Measurements from ENCODE around the gene PLCB1. TPM values are rescaled to one million over a fixed set of nuclear protein-coding genes. Genes with fewer than 3 reads are reported as not detected.

PLCB1 gene
- total RNA-seq, 1 donor, result 13.4 TPM

DNA sequence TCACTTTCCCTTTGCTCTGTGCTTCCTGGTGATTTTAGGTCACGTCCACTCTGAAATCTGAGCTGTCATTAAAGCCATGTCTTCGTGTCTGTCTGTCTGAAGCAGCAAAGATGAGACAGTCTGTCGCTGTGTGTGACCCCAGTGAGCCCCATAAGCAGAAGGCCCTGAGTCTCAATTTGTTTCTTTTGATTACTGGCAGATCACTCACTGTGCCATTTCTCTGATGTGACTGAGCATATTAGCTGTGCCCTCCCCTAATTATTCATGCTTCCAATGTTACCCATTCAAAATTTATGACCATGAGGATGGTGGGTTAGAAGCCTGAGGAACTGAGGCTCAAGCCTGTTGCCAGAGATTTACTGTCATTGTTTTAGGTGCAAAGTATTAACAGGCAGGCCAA is 117.6 kb downstream of the PLCB1 start:
- Histone ChIP-seq H4K20me1 (ENCODE audit: insufficient read depth, low read length) (no peaks in the 10 kb centered on the region), H3K36me3 (ENCODE audit: insufficient read depth, low read length) (no peaks in the 10 kb centered on the region), H3K79me2 (ENCODE audit: insufficient read depth, low read length) (peaks cover 3% of the 10 kb centered on the region), H3K4me3 (ENCODE audit: insufficient read depth, low read length) (no peak overlapping the region), H3K4me1 (ENCODE audit: insufficient read depth, low read length) (no peaks in the 10 kb centered on the region), H3K9me3 (ENCODE audit: low read depth, low read length) (no peaks in the 10 kb centered on the region), H3K27me3 (ENCODE audit: insufficient read depth, low read length) (no peaks in the 10 kb centered on the region), H2AFZ (ENCODE audit: low read length) (no peak overlapping the region), H3K27ac (ENCODE audit: low read depth, low read length) (no peak overlapping the region), H3K4me2 (ENCODE audit: insufficient read depth, low read length) (no peak overlapping the region)
- TF ChIP-seq, protein P1, sequence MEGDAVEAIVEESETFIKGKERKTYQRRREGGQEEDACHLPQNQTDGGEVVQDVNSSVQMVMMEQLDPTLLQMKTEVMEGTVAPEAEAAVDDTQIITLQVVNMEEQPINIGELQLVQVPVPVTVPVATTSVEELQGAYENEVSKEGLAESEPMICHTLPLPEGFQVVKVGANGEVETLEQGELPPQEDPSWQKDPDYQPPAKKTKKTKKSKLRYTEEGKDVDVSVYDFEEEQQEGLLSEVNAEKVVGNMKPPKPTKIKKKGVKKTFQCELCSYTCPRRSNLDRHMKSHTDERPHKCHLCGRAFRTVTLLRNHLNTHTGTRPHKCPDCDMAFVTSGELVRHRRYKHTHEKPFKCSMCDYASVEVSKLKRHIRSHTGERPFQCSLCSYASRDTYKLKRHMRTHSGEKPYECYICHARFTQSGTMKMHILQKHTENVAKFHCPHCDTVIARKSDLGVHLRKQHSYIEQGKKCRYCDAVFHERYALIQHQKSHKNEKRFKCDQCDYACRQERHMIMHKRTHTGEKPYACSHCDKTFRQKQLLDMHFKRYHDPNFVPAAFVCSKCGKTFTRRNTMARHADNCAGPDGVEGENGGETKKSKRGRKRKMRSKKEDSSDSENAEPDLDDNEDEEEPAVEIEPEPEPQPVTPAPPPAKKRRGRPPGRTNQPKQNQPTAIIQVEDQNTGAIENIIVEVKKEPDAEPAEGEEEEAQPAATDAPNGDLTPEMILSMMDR (IDR thresholded peaks at IDR 0.05; ENCODE audit: extremely low read depth, low read depth, low read length), result no peak
- DNase-seq (ENCODE audit: insufficient read length, low spot score, missing footprints), result no peak

DNA sequence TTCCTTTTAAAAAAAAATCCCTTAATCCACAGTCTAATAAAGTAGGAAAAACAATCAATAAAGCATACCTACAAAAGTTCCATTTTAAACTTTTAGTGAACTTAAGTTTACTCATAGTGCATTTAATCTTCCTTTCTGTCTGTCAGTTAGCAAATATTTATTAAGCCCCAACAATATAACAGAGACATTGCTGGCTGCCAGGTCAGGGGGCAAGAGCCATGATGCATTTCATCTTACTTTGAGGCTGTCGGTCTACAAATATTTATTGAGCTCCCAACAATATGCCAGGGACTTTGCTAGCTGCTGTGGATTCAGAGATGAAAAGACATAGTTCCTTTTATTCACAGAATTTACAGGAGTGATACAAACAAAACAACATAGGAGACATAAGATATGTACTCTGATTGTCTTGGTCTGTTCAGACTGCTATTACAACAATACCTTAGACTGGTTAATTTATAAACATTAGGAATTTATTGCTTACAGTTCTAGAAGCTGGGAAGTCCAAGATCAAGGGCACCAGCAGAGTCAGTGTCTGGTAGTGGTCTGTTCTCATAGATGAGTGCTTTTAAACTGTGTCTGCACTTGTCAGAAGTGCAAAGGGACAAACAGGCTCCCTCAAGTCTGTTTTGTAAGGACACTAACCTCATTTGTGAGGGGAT is 118.6 kb downstream of the PLCB1 start:
- H3K9me3 ChIP-seq (ENCODE audit: low read depth, low read length), result no peaks in the 10 kb centered on the region
- H3K79me2 ChIP-seq (ENCODE audit: insufficient read depth, low read length), result peaks cover 3% of the 10 kb centered on the region
- H3K4me3 ChIP-seq (ENCODE audit: insufficient read depth, low read length), result no peak overlapping the region
- H3K27ac ChIP-seq (ENCODE audit: low read depth, low read length), result no peak overlapping the region
- H2AFZ ChIP-seq (ENCODE audit: low read length), result no peak overlapping the region
- no peak for DNase-seq (ENCODE audit: insufficient read length, low spot score, missing footprints)
- no peaks in the 10 kb centered on the region for H4K20me1 ChIP-seq (ENCODE audit: insufficient read depth, low read length)
- TF ChIP-seq, protein P1 (IDR thresholded peaks at IDR 0.05; ENCODE audit: extremely low read depth, low read depth, low read length), result no peak
- H3K36me3 ChIP-seq (ENCODE audit: insufficient read depth, low read length), result no peaks in the 10 kb centered on the region
- H3K27me3 ChIP-seq (ENCODE audit: insufficient read depth, low read length), result no peaks in the 10 kb centered on the region
- no peaks in the 10 kb centered on the region for H3K4me1 ChIP-seq (ENCODE audit: insufficient read depth, low read length)
- no peak overlapping the region for H3K4me2 ChIP-seq (ENCODE audit: insufficient read depth, low read length)

DNA sequence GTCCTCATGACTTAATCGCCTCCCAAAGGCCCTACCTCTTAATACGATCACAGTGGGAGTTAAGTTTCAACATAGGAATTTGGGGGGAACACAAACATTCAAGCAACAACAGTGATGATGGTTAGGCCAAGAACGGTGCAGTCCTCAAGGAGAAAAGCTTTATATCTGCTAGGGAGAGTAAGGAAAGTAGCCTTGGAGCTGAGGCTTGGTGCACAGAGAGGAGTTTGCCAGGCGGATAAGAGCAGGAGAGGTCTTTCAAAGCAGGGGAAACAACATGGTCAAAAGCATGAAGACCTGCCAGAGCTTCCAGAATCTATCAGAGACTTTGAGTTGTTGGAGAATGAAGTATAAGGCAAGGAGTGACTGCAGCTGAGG is 119.1 kb downstream of the PLCB1 start:
- Histone ChIP-seq H3K4me1 (ENCODE audit: insufficient read depth, low read length) (no peaks in the 10 kb centered on the region), H3K9me3 (ENCODE audit: low read depth, low read length) (no peaks in the 10 kb centered on the region), H3K36me3 (ENCODE audit: insufficient read depth, low read length) (no peaks in the 10 kb centered on the region), H2AFZ (ENCODE audit: low read length) (no peak overlapping the region), H3K27me3 (ENCODE audit: insufficient read depth, low read length) (no peaks in the 10 kb centered on the region), H3K27ac (ENCODE audit: low read depth, low read length) (no peak overlapping the region), H3K79me2 (ENCODE audit: insufficient read depth, low read length) (peaks cover 2% of the 10 kb centered on the region), H4K20me1 (ENCODE audit: insufficient read depth, low read length) (no peaks in the 10 kb centered on the region), H3K4me3 (ENCODE audit: insufficient read depth, low read length) (no peak overlapping the region), H3K4me2 (ENCODE audit: insufficient read depth, low read length) (no peak overlapping the region)
- TF ChIP-seq, protein P1 (IDR thresholded peaks at IDR 0.05; ENCODE audit: extremely low read depth, low read depth, low read length), result no peak
- no peak for DNase-seq (ENCODE audit: insufficient read length, low spot score, missing footprints)

DNA sequence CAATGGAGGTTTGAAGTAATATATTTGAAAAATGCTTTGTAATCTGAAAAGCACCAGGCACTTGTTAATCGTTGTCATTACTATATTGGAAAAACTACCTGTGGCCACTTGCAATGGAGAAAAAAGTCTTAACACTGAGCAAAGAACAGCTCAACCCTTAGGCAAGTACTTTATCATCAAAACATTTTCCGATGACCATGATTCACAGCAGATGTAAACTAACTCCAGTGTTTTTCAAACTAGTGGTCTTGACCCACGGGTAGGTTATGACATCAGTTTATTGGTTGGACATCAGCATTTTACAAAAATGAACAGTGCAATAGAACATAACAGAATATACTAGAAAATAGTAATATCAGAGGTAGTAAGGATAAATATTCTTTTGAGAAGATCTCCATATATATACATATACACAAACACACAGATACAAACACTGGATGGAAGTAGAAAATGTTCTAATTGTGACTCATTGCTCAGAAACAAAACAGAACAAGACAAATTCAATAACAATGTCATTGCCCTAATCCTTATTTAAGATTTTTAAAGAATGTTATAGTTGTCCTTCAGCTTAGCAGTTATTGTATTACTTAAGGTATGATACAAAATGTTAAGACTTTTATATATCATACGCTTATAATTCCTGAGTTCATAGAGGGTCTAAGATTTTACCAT is 123.0 kb downstream of the PLCB1 start:
- no peaks in the 10 kb centered on the region for H3K27me3 ChIP-seq (ENCODE audit: insufficient read depth, low read length)
- DNase-seq (ENCODE audit: insufficient read length, low spot score, missing footprints), result no peak
- H3K27ac ChIP-seq (ENCODE audit: low read depth, low read length), result no peak overlapping the region
- H3K79me2 ChIP-seq (ENCODE audit: insufficient read depth, low read length), result no peaks in the 10 kb centered on the region
- H4K20me1 ChIP-seq (ENCODE audit: insufficient read depth, low read length), result no peaks in the 10 kb centered on the region
- no peaks in the 10 kb centered on the region for H3K4me1 ChIP-seq (ENCODE audit: insufficient read depth, low read length)
- H3K9me3 ChIP-seq (ENCODE audit: low read depth, low read length), result no peaks in the 10 kb centered on the region
- no peak overlapping the region for H3K4me3 ChIP-seq (ENCODE audit: insufficient read depth, low read length)
- no peak overlapping the region for H2AFZ ChIP-seq (ENCODE audit: low read length)
- H3K4me2 ChIP-seq (ENCODE audit: insufficient read depth, low read length), result no peak overlapping the region
- no peaks in the 10 kb centered on the region for H3K36me3 ChIP-seq (ENCODE audit: insufficient read depth, low read length)
- TF ChIP-seq, protein P1 (IDR thresholded peaks at IDR 0.05; ENCODE audit: extremely low read depth, low read depth, low read length), result no peak
